Prostate gland (tissue), 2 donors: ENCODE data around the gene CCIN. TPM values are rescaled to one million over a fixed set of nuclear protein-coding genes. Genes with fewer than 3 reads are reported as not detected.
"Not testable (repeated sequence)": the region's sequence is repeated elsewhere in the genome, so short reads cannot be mapped to it uniquely, and the experiment has no call there.

Experiments used
- DNase-seq: peaks from one replicate; pipeline ENCODE4 v3.0.0-alpha.2; 2019; ENCODE audit warnings: low spot score
- H3K27ac ChIP-seq, 2 donors: fragments of 200-600 bp; sonication (generic); 2 replicates each; pipeline ENCODE4 v1.5.1; 2017 to 2019
- H3K27me3 ChIP-seq: fragments of 200-600 bp; sonication (generic); replicated peaks from 2 replicates; pipeline ENCODE4 v1.5.1; 2019; ENCODE audit not compliant: insufficient read depth
- H3K36me3 ChIP-seq, 2 donors: fragments of 200-600 bp; sonication (generic); 1 replicate in 1 of 2; 2 replicates in 1 of 2; pipeline versions ENCODE4 v1.5.1 to v1.8.1; 2017 to 2019
- H3K4me1 ChIP-seq: fragments of 200-600 bp; sonication (generic); replicated peaks from 2 replicates; pipeline ENCODE4 v1.5.1; 2019
- H3K4me3 ChIP-seq, 2 donors: fragments of 200-600 bp; sonication (generic); 2 replicates each; pipeline ENCODE4 v1.5.1; 2017 to 2019
- H3K9me3 ChIP-seq: fragments of 200-600 bp; sonication (generic); 2 replicates; pipeline ENCODE4 v1.5.1; 2017
- POLR2A ChIP-seq: fragments of 450-650 bp; IDR thresholded peaks from one replicate; pipeline ENCODE4 v1.6.1; 2016; ENCODE audit warnings: antibody characterized with exemption, mild to moderate bottlenecking
- POLR2AphosphoS5 ChIP-seq: sonication (generic); formaldehyde crosslinking; IDR thresholded peaks from one replicate; pipeline ENCODE4 v1.6.1; 2017; ENCODE audit warnings: antibody characterized with exemption
- WGBS: methylation state at CpG from one replicate; pipeline ENCODE4 v1.1.5; 2018; 5-methylcytosine and 5-hydroxymethylcytosine counted together
- intact Hi-C: fragments of 100-400 bp; cut with DNase I; formaldehyde crosslinking; loops from one replicate; pipeline ENCODE4 v1.14.2; 2022
- total RNA-seq, 2 donors: library from RNA; depleted of rRNA; stranded (reverse); fragments of >200 nt; gene quantifications; one replicate each; pipeline ENCODE4 v1.1.0, GENCODE V29; 2016
- TF ChIP-seq, protein P1 (sequence below), 4 experiments: fragments of 200-600 bp in 2 of 4; fragments of 450-650 bp in 2 of 4; sonication (generic) in 2 of 4; IDR thresholded peaks; 1 replicate in 3 of 4; 2 replicates in 1 of 4; pipeline ENCODE4 v1.5.1; 2016 to 2019; ENCODE audit warnings: antibody characterized with exemption in 4 of 4, mild to moderate bottlenecking in 2 of 4, moderate library complexity in 2 of 4

CCIN gene
- total RNA-seq, 2 donors from 2014 or later: 0.18 to 3.0 TPM

GRCh38 chr9:36169708-36170107 lies 520 bp downstream of the CCIN start:
- no peaks in the 10 kb centered on the region for H3K27me3 ChIP-seq
- no peak overlapping the region for H3K27ac ChIP-seq
- H3K36me3 ChIP-seq: no peaks in the 10 kb centered on the region
- 94% methylated on average over 17 of the region's 17 CpGs for WGBS
- DNase-seq: no peak
- H3K9me3 ChIP-seq: no peaks in the 10 kb centered on the region
- intact Hi-C loops: loop anchor here (10.0 kb wide), 1 partner anchor 225 kb away; no protein-coding TSS in a partner anchor
- peaks cover 3% of the 10 kb centered on the region for H3K4me1 ChIP-seq
- TF ChIP-seq POLR2AphosphoS5 (no peak), POLR2A (no peak)
- TF ChIP-seq, protein P1, sequence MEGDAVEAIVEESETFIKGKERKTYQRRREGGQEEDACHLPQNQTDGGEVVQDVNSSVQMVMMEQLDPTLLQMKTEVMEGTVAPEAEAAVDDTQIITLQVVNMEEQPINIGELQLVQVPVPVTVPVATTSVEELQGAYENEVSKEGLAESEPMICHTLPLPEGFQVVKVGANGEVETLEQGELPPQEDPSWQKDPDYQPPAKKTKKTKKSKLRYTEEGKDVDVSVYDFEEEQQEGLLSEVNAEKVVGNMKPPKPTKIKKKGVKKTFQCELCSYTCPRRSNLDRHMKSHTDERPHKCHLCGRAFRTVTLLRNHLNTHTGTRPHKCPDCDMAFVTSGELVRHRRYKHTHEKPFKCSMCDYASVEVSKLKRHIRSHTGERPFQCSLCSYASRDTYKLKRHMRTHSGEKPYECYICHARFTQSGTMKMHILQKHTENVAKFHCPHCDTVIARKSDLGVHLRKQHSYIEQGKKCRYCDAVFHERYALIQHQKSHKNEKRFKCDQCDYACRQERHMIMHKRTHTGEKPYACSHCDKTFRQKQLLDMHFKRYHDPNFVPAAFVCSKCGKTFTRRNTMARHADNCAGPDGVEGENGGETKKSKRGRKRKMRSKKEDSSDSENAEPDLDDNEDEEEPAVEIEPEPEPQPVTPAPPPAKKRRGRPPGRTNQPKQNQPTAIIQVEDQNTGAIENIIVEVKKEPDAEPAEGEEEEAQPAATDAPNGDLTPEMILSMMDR (IDR thresholded peaks at IDR 0.05): no peak
- H3K4me3 ChIP-seq: no peak overlapping the region

- Histone ChIP-seq H3K4me1 (peaks cover 3% of the 10 kb centered on the region), H3K27me3 (no peaks in the 10 kb centered on the region), H3K27ac (no peak overlapping the region), H3K9me3 (no peaks in the 10 kb centered on the region), H3K4me3 (no peak overlapping the region), H3K36me3 (no peaks in the 10 kb centered on the region)
- no peak for DNase-seq
- no peak for TF ChIP-seq POLR2AphosphoS5
- TF ChIP-seq, protein P1 (IDR thresholded peaks at IDR 0.05): no peak
- TF ChIP-seq POLR2A: no peak
- intact Hi-C loops: no loop called here
- WGBS: 94% methylated on average over 13 of the region's 13 CpGs
Observed at GRCh38 chr9:36170531-36170930, 1.3 kb downstream of the CCIN start.

DNA sequence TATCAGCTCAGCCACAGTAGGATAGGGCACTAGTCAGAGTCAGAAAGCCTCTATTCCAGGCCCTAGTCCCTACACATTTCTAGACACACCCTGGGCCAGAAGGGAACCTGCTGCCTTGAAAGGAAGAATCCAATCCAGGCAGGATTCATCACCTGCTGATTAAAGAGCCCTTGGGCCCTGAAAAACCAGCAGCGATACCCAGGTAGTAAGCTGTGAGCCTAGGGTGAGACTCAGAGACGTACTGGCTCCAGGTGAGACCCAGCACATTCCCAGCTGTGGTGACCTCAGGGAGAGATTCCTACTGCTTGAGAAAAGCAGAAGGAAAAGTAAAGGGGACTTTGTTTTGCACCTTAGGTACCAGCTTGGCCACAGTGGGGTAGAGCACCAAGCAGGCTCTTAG lies 4.7 kb downstream of the CCIN start:
- DNase-seq: no peak
- 100% methylated on average over 2 of the region's 2 CpGs for WGBS
- TF ChIP-seq, protein P1 (IDR thresholded peaks at IDR 0.05): no peak
- TF ChIP-seq POLR2A: no peak
- H3K27me3 ChIP-seq: no peaks in the 10 kb centered on the region
- H3K4me3 ChIP-seq: no peak overlapping the region
- H3K36me3 ChIP-seq: no peaks in the 10 kb centered on the region
- intact Hi-C loops: no loop called here
- H3K4me1 ChIP-seq: no peaks in the 10 kb centered on the region
- no peaks in the 10 kb centered on the region for H3K9me3 ChIP-seq
- H3K27ac ChIP-seq: no peak overlapping the region

GRCh38 chr9:36174271-36174670 lies 5.1 kb downstream of the CCIN start:
- intact Hi-C loops: no loop called here
- no peaks in the 10 kb centered on the region for H3K36me3 ChIP-seq
- H3K4me1 ChIP-seq: no peaks in the 10 kb centered on the region
- WGBS: 74% methylated on average over 7 of the region's 7 CpGs
- DNase-seq: no peak
- no peak overlapping the region for H3K27ac ChIP-seq
- H3K4me3 ChIP-seq: no peak overlapping the region
- H3K27me3 ChIP-seq: no peaks in the 10 kb centered on the region
- no peaks in the 10 kb centered on the region for H3K9me3 ChIP-seq
- TF ChIP-seq POLR2AphosphoS5: no peak
- TF ChIP-seq POLR2A: no peak
- TF ChIP-seq, protein P1 (IDR thresholded peaks at IDR 0.05): no peak

DNA sequence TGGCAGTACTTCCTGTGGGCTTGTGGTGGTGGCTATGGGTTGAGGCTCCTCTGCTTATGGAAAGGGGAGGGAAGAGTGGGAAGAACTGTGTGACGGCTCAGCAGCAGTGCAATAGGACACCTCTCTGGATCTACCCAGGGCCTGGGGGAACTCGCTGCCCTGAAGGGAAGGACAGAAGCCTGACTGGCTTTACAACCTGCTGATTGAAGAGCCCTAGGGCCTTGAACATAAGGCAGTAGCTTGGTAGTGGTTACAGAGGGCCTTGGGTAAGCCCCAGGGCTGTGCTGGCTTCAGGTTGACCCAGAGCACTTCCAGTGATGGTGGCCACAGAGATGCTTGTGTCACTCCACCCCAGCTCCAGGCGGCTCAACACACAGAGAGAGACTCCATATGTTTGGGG lies 5.5 kb downstream of the CCIN start:
- Histone ChIP-seq H3K27ac (no peak overlapping the region), H3K27me3 (no peaks in the 10 kb centered on the region), H3K4me1 (no peaks in the 10 kb centered on the region), H3K9me3 (no peaks in the 10 kb centered on the region), H3K36me3 (no peaks in the 10 kb centered on the region), H3K4me3 (no peak overlapping the region)
- TF ChIP-seq POLR2AphosphoS5 (no peak), POLR2A (no peak)
- TF ChIP-seq, protein P1 (IDR thresholded peaks at IDR 0.05): no peak
- 56% methylated on average over 3 of the region's 3 CpGs for WGBS
- intact Hi-C loops: no loop called here
- no peak for DNase-seq

DNA sequence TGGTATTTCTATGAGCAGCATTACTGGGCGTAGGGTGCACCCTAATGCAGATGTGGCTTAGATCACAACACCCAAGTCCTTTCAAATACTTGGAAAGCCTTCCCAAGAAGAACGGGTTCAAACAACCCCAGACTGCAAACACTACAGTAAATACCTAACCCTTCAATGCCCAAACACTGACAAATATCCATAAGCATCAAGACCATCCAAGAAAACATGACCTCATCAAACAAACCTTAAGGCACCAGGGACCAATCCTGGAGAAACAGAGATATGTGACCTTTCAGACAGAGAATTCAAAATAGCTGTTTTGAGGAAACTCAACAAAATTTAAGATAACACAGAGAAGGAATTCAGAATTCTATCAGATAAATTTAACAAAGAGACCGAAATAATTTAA lies 6.0 kb downstream of the CCIN start:
- intact Hi-C loops: not testable (repeated sequence)

GRCh38 chr9:36176496-36176895 lies 7.3 kb downstream of the CCIN start:
- intact Hi-C loops, H3K27me3 ChIP-seq, H3K36me3 ChIP-seq, H3K9me3 ChIP-seq, H3K4me1 ChIP-seq, DNase-seq, H3K27ac ChIP-seq, H3K4me3 ChIP-seq: not testable (repeated sequence)
- 94% methylated on average over 10 of the region's 10 CpGs for WGBS

More for the DNA sequence above, 6.0 kb downstream of the CCIN start:
- H3K9me3 ChIP-seq, H3K27ac ChIP-seq, H3K36me3 ChIP-seq, H3K4me1 ChIP-seq, H3K4me3 ChIP-seq, H3K27me3 ChIP-seq, DNase-seq: not testable (repeated sequence)
- 89% methylated on average over 3 of the region's 3 CpGs for WGBS
